Measurements from ENCODE around the gene MBNL2. TPM values are rescaled to one million over a fixed set of nuclear protein-coding genes. Genes with fewer than 3 reads are reported as not detected.

Gene MBNL2
- total RNA-seq, 1 experiment from 2014 or later: 0.17 TPM

DNA sequence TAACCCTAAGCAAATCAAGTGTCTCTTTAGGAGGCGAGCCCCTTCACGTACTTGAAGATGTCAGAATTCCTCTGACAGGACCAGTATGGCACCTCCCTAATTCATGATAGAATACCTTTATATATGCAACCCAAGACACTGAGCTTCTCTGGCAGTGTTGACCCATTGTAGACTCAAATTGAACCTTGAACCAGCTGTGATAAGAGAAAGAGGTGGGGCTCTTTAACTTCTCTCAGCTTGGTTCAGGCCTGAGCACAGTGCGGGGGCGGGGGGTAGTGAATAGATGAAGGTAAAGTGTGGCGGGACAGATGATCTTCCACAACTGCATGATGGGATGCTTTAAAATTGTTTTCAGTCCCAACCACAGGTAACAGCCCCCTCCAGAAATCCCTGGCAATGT lies 12.1 kb downstream of the MBNL2 start:
- Histone ChIP-seq H3K4ac (ENCODE audit: low read depth, low read length) (no peak overlapping the region), H3K18ac (ENCODE audit: insufficient read length, low read depth, low read length) (no peak overlapping the region), H4K5ac (ENCODE audit: insufficient read length, low read depth, low read length) (no peak overlapping the region), H3K23ac (ENCODE audit: insufficient read length, low read depth, low read length) (no peak overlapping the region), H2BK20ac (ENCODE audit: low read depth, low read length, poor library complexity, severe bottlenecking) (no peak overlapping the region), H3K56ac (ENCODE audit: insufficient read length, low read depth, low read length) (no peak overlapping the region), H3K79me1 (ENCODE audit: insufficient read depth, low read depth, low read length, poor library complexity, severe bottlenecking) (no peaks in the 10 kb centered on the region), H3T11ph (ENCODE audit: low read length) (no peak overlapping the region), H2BK5ac (ENCODE audit: insufficient read length, low read length) (no peak overlapping the region), H3K79me2 (ENCODE audit: insufficient read depth, low read length) (no peaks in the 10 kb centered on the region), H2AK5ac (ENCODE audit: insufficient read length, low read length) (no peak overlapping the region), H3K9me3 (ENCODE audit: control insufficient read depth, low read depth, low read length) (no peaks in the 10 kb centered on the region), H3K23me2 (ENCODE audit: insufficient read length, low read depth, low read length, poor library complexity, severe bottlenecking) (no peaks in the 10 kb centered on the region), H3K14ac (ENCODE audit: insufficient read depth, low read length) (no peak overlapping the region), H3K9ac (ENCODE audit: extremely low read depth, insufficient read length, low read length) (no peak overlapping the region), H2BK120ac (ENCODE audit: low read depth, low read length, poor library complexity, severe bottlenecking) (no peak overlapping the region), H4K91ac (ENCODE audit: insufficient read length, low read depth, low read length) (no peak overlapping the region), H2BK12ac (ENCODE audit: insufficient read length, low read depth, low read length) (no peak overlapping the region), H2BK15ac (ENCODE audit: low read depth, low read length) (no peak overlapping the region), H3K27me3 (ENCODE audit: insufficient read depth, low read length) (peaks cover 41% of the 10 kb centered on the region), H4K20me1 (ENCODE audit: control insufficient read depth, insufficient read depth, insufficient read length) (no peaks in the 10 kb centered on the region), H3K4me2 (ENCODE audit: insufficient read depth, insufficient read length, low read length) (no peak overlapping the region), H4K8ac (replicated peaks; ENCODE audit: insufficient read length, low read depth, low read length) (no peak overlapping the region), H3K27ac (ENCODE audit: insufficient read length, low read depth, low read length) (no peak overlapping the region), H3K4me1 (ENCODE audit: insufficient read depth, low read length) (no peaks in the 10 kb centered on the region; the same call in 1 of the 2 replicates), H2AFZ (ENCODE audit: low read length) (no peak overlapping the region)
- H3K27ac Mint-ChIP-seq: no peak overlapping the region
- H3K4me1 Mint-ChIP-seq: peaks cover 7 to 15% of the 10 kb centered on the region in 2 experiments
- peaks cover 0 to 5% of the 10 kb centered on the region in 2 experiments; a peak in 1 of 5 replicates for H3K9me3 Mint-ChIP-seq
- no peak for DNase-seq
- no peaks in the 10 kb centered on the region for H3K36me3 Mint-ChIP-seq (ENCODE audit: insufficient read depth in 1 of 3, low read depth in 3 of 3)
- peaks cover 99% of the 10 kb centered on the region for H3K27me3 Mint-ChIP-seq (ENCODE audit: low read depth)
- TF ChIP-seq, protein P1, sequence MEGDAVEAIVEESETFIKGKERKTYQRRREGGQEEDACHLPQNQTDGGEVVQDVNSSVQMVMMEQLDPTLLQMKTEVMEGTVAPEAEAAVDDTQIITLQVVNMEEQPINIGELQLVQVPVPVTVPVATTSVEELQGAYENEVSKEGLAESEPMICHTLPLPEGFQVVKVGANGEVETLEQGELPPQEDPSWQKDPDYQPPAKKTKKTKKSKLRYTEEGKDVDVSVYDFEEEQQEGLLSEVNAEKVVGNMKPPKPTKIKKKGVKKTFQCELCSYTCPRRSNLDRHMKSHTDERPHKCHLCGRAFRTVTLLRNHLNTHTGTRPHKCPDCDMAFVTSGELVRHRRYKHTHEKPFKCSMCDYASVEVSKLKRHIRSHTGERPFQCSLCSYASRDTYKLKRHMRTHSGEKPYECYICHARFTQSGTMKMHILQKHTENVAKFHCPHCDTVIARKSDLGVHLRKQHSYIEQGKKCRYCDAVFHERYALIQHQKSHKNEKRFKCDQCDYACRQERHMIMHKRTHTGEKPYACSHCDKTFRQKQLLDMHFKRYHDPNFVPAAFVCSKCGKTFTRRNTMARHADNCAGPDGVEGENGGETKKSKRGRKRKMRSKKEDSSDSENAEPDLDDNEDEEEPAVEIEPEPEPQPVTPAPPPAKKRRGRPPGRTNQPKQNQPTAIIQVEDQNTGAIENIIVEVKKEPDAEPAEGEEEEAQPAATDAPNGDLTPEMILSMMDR (conservative IDR thresholded peaks at IDR 0.05): no peak
- no peak overlapping the region; a peak in 1 of 5 replicates for H3K4me3 Mint-ChIP-seq
- WGBS (ENCODE audit: extremely low coverage, insufficient read length, low lambda C conversion rate): no CpG with 5 or more reads among the region's 5 CpGs

All from H9 (cell line).